ENCODE results near the gene ABI3BP. TPM values are rescaled to one million over a fixed set of nuclear protein-coding genes. Genes with fewer than 3 reads are reported as not detected.

ABI3BP gene
- total RNA-seq, 2 donors from 2014 or later, result 46.8 to 185 TPM

GRCh38 chr3:100780071-100780622 lies 213.1 kb downstream of the ABI3BP start:
- DNase-seq (ENCODE audit: low spot score), result no peak
- no peak overlapping the region for H3K4me3 ChIP-seq
- TF ChIP-seq, protein P1, sequence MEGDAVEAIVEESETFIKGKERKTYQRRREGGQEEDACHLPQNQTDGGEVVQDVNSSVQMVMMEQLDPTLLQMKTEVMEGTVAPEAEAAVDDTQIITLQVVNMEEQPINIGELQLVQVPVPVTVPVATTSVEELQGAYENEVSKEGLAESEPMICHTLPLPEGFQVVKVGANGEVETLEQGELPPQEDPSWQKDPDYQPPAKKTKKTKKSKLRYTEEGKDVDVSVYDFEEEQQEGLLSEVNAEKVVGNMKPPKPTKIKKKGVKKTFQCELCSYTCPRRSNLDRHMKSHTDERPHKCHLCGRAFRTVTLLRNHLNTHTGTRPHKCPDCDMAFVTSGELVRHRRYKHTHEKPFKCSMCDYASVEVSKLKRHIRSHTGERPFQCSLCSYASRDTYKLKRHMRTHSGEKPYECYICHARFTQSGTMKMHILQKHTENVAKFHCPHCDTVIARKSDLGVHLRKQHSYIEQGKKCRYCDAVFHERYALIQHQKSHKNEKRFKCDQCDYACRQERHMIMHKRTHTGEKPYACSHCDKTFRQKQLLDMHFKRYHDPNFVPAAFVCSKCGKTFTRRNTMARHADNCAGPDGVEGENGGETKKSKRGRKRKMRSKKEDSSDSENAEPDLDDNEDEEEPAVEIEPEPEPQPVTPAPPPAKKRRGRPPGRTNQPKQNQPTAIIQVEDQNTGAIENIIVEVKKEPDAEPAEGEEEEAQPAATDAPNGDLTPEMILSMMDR (IDR thresholded peaks at IDR 0.05), result no peak
- H3K9me3 ChIP-seq, result no peaks in the 10 kb centered on the region
- H3K27ac ChIP-seq, result no peak overlapping the region
- ATAC-seq (ENCODE audit: insufficient number of reproducible peaks, low FRiP score, low read depth), result no peak
- H3K27me3 ChIP-seq (replicated peaks; ENCODE audit: insufficient read depth), result no peaks in the 10 kb centered on the region
- peaks cover 5% of the 10 kb centered on the region for H3K36me3 ChIP-seq
- H3K4me1 ChIP-seq (ENCODE audit: control insufficient read depth in 1 of 2, low read depth in 2 of 2), result peaks cover 5 to 23% of the 10 kb centered on the region in 2 donors

GRCh38 chr3:100779480-100779879 lies 213.7 kb downstream of the ABI3BP start:
- Histone ChIP-seq H3K27me3 (replicated peaks; ENCODE audit: insufficient read depth) (no peaks in the 10 kb centered on the region), H3K4me3 (no peak overlapping the region), H3K36me3 (peaks cover 5% of the 10 kb centered on the region), H3K27ac (no peak overlapping the region), H3K9me3 (no peaks in the 10 kb centered on the region), H3K4me1 (ENCODE audit: control insufficient read depth in 1 of 2, low read depth in 2 of 2) (peaks cover 5 to 23% of the 10 kb centered on the region in 2 donors)
- TF ChIP-seq, protein P1 (IDR thresholded peaks at IDR 0.05), result no peak
- ATAC-seq (ENCODE audit: insufficient number of reproducible peaks, low FRiP score, low read depth) (no peak), DNase-seq (ENCODE audit: low spot score) (no peak)

DNA sequence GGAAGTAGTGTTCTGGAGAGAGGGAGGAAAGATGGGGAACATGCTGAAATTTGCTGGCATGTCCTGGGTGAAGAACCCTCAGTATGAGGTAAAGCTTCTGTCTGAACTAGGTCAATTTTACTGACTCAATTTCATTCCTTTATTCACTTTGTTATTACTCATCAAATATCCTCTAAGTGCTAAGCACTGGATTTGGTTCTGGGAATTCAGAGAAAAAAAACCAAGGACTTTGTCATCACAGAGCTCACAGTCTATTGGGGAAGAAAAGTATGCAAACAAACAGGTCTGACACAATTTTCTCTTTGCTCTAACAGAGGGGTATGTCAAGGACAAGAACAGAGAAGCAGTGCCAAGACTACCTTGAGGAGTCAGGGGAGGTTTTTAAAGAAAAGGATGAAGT lies 215.9 kb downstream of the ABI3BP start:
- TF ChIP-seq, protein P1 (IDR thresholded peaks at IDR 0.05), result no peak
- H3K36me3 ChIP-seq, result peaks cover 5% of the 10 kb centered on the region

DNA sequence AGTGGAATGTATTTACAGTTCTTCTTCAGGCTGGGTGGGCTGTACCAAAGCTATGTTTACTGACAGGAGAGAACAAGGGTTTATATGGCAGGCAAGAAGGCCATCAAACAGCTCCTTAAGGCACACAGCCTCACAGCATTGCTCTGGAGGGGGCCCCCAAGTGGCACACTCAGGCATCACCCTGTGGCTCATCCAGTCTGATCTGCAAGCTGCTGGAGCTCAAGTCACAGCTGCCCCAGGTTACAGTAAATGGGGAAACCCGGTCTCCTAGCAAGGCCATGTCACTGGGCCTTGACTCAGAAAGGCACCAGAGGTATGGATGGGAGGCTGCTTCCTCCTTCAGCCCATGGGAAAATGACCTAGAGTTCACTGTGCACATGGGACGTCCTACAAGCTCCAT lies 216.5 kb downstream of the ABI3BP start:
- Histone ChIP-seq H3K4me3 (no peak overlapping the region), H3K27me3 (replicated peaks; ENCODE audit: insufficient read depth) (no peaks in the 10 kb centered on the region), H3K9me3 (no peaks in the 10 kb centered on the region), H3K4me1 (ENCODE audit: control insufficient read depth in 1 of 2, low read depth in 2 of 2) (peaks cover 0 to 10% of the 10 kb centered on the region in 2 donors), H3K36me3 (peaks cover 5% of the 10 kb centered on the region), H3K27ac (no peak overlapping the region)
- TF ChIP-seq, protein P1 (IDR thresholded peaks at IDR 0.05), result no peak
- DNase-seq (ENCODE audit: low spot score) (no peak), ATAC-seq (ENCODE audit: insufficient number of reproducible peaks, low FRiP score, low read depth) (no peak)

More for the DNA sequence above, 215.9 kb downstream of the ABI3BP start:
- Histone ChIP-seq H3K4me3 (no peak overlapping the region), H3K9me3 (no peaks in the 10 kb centered on the region), H3K27me3 (replicated peaks; ENCODE audit: insufficient read depth) (no peaks in the 10 kb centered on the region), H3K27ac (no peak overlapping the region), H3K4me1 (ENCODE audit: control insufficient read depth in 1 of 2, low read depth in 2 of 2) (peaks cover 0 to 10% of the 10 kb centered on the region in 2 donors)
- no peak for ATAC-seq (ENCODE audit: insufficient number of reproducible peaks, low FRiP score, low read depth)
- DNase-seq (ENCODE audit: low spot score), result no peak

GRCh38 chr3:100776097-100776729 lies 217.0 kb downstream of the ABI3BP start:
- DNase-seq (ENCODE audit: low spot score) (no peak), ATAC-seq (ENCODE audit: insufficient number of reproducible peaks, low FRiP score, low read depth) (no peak)
- peaks cover 5% of the 10 kb centered on the region for H3K36me3 ChIP-seq
- TF ChIP-seq, protein P1 (IDR thresholded peaks at IDR 0.05), result no peak
- no peak overlapping the region for H3K4me3 ChIP-seq
- peaks cover 0 to 10% of the 10 kb centered on the region in 2 donors for H3K4me1 ChIP-seq (ENCODE audit: control insufficient read depth in 1 of 2, low read depth in 2 of 2)
- H3K27ac ChIP-seq, result no peak overlapping the region
- H3K27me3 ChIP-seq (replicated peaks; ENCODE audit: insufficient read depth), result no peaks in the 10 kb centered on the region
- no peaks in the 10 kb centered on the region for H3K9me3 ChIP-seq
